GM12892 (cell line): Measurements from ENCODE around the gene NPEPL1.

Experiments used
- POLR2A ChIP-seq: IDR thresholded peaks from 2 replicates; pipeline ENCODE4 v1.6.1; 2011; ENCODE audit warnings: low read depth, low read length, control low read depth
- POLR2AphosphoS5 ChIP-seq: IDR thresholded peaks from 2 replicates; pipeline ENCODE4 v1.6.1; 2011; ENCODE audit warnings: low read depth, low read length, control low read depth
- TAF1 ChIP-seq: IDR thresholded peaks from 2 replicates; pipeline ENCODE4 v1.6.1; 2011; ENCODE audit warnings: low read depth, mild to moderate bottlenecking, control low read depth, low read length, borderline replicate concordance

DNA sequence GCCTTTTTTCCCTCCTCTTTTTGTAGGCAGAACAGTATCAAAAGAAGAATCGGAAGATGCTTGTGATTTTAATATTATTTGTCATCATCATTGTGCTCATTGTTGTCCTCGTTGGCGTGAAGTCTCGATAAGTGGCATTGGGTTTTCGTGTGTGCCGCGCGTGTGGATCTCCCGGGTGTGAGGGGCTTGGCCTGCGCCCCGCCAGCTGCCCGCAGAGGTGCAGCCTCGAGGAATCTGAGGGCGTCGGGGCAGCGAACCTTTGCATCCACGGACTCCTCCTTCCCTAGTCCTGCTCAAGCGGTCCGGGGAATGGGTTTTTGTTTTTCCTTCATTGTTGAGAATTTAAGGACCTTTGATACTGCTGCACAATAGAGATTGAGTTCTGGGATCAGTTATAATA, 16.4 kb upstream of the NPEPL1 start:
- TF ChIP-seq POLR2A (no peak), POLR2AphosphoS5 (no peak), TAF1 (no peak)
